GM15510 (cell line): ENCODE measurements around the gene E2F1.

ENCODE experiments used
- POLR2A ChIP-seq: IDR thresholded peaks from 3 replicates; pipeline ENCODE4 v1.6.1; 2011; ENCODE audit warnings: borderline replicate concordance; ENCODE audit not compliant: insufficient read length; ENCODE audit errors: extremely low read depth

The E2F1 gene

DNA sequence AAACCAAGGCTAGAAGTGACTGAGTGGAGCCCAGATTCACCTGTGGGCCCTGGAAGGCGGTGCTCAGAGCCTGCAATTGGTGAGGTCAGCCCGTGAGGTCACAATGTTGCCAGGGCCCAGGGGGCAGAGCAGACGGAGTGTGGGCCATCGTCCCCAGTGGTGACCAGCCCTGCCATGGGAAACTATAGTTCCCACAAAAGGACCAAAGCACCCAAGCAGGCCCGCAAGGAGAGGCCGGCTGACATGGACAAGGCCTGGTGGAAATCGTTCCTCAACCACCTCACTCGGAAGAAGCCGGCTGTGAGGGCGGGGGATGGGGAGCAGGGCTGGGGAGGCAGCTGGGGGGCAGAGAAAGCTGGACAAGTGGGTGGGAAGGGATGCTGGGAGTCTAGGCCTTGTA is 24.0 kb downstream of the E2F1 start, which contains the start of gene C20orf144:
Gene C20orf144, plus strand, starts transcription at position 156 of the 400 bp plus-strand sequence. Its CDS starts 19 bp downstream, at position 175.
- TF ChIP-seq POLR2A = no peak

DNA sequence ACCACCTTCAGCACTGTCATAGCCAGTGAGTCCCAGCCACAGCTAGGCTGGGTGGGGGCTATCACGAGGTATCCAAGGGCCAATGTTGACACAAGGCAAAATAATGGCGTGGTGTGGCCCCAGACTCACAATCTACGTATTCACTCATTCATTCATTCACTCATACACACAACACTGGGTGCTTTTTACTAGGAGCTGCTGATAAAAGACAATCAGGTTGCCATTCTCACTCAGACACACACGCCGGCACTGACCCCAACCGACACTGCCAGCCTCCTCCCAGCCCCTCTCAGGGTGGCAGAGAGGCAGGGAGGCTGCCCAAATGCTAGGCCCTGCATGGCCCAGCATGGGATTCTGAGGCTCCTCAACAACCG is 25.5 kb downstream of the E2F1 start:
- no peak for TF ChIP-seq POLR2A

DNA sequence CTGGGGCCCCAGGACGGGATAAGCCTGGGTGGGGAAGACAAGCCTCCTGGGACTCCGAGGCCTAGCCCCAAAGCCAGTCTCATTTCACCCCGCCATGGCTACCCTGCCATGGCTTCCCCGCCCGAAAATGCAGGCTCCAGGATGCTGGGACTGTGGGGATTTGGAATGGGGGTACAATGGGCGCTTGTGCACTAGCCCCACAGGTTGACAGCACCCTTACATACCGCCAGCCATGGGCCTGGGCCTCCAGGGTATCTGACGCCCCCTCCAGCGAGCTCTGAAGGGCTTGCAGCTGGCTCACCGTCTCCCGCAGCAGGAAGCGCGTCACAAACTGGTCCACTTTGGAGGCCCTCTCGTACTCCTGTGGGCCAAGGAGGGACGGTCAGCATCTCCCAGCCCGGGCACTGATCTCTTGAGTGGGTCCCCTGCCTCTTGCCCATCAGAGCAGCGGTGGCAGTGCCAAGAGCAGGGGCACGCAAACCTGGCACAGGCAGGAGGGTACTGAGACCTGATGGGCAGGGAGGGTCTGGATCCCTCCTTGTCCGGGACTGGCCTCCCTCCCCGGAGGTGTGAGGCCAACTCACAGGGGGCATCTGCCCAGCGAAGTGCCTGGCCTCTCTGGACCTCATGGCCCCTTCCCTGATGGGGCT is 26.0 kb downstream of the E2F1 start:
- TF ChIP-seq POLR2A = no peak

DNA sequence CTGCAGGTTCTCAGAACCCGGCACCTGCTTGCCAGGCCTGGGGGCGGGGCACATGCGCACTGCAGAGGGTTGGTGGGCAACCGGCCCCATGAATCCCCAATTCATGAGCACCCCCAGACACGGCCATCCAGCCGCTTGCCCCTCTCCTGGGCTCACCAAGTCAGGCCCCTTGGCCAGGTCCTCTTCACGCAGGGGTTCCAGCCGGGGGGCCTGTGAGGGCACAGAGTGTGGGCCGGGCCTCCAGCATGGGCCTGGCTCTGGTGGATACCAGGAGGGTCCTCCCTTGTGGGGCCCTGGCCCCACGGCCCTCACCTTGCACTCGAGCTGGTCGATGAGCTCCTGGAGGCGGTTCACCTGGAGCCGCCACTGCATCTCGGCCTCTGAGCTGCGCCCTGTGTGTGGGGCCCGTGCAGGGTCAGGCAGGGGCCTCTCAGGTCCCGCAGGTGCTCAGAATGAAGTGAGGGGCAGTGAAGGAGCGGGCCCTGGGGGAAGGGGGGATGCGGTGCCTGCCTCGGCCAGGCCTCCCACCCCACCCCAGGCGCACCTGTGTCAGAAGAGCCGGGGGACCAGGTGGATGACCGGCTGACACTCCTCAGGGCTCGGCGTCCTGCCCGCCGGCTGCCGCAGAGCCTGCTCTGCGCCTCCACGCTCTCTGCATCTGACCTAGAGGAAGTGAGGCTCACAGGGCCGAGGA is 26.7 kb downstream of the E2F1 start:
- no peak for TF ChIP-seq POLR2A

DNA sequence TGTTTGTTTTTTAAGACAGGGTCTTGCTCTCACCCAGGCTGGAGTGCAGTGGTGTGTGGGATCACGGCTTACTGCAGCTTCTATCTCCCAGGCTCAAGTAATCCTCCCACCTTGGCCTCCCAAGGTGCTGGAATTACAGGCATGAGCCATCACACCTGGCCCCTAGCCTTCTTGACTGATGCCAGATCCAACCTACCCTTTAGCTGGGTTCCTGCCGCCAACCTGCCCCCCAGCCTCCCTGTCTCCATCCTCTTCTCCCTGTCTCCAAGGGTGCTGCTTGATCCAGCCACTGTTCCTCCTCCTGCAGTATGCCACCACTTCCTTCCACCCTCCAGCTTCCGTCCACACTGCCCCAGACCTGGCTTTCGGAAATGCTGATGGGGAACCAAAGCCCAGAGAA is 27.3 kb downstream of the E2F1 start:
- no peak for TF ChIP-seq POLR2A

DNA sequence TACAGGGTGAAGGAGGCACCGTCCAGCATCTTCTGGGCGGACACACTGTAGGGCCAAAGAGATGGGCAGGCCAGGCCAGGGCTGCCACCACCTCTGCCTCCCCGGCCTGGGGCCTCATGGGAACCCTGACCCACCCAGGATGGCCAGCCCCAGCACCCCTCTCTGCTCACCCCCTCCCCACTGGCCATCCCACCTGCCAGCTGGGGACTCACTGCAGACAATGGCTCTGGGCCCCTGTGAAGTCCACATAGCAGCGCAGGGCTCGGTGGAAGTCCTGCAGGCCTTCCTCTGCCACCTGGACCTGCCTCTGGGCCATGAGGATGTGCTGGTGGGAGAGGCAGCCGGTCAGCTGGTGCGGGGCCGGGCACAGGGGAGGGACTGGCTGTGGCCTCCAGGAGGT is 27.7 kb downstream of the E2F1 start:
- no peak for TF ChIP-seq POLR2A

DNA sequence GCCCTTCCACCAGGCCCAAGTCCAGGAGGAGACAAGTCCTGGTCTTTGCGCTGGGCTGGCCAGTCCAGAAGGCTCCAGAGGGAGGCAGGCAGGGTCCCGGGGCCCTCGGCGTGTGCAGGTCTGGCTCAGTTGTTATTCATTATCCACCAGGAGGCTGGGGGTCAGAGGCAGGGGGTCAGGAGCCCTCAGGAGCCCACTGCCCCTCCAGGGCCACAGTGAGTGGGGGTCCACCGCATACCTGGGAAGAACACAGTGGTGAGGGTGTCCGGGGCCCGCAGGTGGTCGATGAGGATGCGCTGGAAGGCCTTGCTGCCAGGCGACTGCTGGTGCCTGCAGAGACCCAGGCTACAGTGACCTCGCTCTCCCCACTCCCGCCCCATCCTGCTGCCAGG is 28.5 kb downstream of the E2F1 start:
- TF ChIP-seq POLR2A = no peak

DNA sequence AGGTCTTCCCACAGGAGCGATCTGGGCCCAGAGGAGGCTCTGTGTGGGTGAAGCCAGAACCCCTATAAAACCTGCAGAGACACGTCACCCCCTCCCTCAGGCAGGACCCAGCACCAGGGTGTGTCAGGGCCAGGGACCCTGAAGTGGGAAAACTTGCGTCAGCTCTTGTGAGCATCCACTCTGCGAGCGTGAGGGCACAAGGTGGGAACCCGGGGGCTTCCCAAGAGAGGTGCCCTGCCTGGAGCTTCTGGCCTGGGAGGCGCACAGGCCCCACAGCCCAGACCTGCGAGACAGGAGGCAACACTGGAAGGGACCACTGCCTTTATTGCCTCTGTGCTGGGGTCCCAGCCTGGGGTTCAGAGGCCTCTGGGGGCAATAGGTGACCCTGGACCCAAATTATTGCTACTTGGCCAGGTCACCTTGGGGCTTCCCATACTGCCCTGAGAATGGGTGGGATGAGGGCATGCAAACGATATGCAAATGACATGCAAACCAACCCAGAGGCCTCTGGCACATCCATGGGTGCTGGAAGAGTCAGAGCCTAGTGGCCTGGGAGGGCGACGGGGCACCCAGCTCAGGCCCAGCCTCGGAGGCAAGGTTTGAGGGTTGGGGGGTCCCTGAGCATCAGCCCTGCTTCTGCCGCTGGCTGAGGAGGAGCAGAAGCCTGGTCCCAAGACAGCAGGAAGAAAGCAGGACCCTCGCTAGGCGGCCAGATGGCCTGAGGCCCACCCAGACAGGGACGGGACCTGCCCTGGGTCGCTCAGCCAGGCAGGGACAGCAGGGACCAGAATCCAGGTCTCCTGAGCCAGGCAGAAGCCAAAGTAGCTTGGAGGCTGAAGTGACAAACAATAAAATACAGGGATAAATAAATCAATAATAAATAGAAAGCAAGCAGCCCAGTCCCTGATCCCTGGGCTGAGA is 29.1 kb downstream of the E2F1 start:
- no peak for TF ChIP-seq POLR2A

DNA sequence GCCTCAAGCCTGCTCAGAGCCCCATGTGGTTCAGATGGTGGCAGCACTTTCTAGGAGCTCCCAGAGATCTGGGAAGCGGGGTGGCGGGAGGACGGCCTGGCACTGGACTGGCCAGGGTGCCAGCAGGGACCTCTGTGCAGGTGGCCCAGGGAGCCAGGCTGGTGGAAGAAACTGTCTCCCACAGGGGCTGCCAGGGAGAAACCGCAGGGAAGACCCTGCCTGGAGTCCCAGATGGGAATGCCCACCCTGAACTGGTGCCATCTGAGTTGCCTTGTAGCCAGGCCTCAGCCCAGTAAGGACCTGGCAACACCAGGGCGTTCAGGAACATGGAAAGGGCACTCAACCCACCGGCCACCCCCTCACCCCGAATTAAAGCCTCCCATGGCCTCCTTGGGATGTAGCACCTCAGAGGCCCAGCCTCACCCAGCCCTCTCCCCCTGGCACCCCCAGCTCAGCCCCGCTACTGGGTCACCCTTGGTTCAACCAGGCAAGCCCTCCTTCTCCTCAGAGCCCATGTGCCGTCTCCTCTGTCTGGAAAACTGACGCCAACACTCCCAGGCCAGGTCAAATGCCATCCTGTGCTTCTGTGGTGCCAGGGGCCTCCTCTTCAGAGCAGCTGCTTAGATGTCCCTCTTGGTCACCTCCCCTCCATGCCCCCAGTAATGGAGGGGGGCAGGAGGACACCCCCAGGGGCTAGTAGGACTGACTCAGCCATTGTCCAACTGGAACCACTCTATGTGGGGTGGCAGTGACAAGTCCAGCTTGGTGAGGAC is 30.0 kb downstream of the E2F1 start:
- no peak for TF ChIP-seq POLR2A

DNA sequence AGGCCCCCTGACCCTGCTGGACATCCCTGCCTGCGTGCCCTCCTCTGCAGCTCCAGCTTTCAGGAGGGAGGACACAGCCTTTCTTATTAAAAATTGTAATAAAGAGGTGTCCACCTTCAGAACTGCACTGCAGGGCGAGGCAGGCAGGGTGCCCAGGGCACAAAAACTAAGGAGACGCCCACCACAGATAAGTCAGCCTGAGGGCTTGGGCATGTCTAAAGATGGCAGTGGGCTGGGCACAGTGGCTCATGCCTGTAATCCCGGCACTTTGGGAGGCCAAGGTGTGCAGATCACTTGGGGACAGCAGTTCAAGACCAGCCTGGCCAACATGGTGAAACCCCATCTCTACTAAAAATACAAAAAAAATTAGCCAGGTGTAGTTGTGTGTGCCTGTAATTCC is 31.0 kb downstream of the E2F1 start:
- TF ChIP-seq POLR2A = no peak

DNA sequence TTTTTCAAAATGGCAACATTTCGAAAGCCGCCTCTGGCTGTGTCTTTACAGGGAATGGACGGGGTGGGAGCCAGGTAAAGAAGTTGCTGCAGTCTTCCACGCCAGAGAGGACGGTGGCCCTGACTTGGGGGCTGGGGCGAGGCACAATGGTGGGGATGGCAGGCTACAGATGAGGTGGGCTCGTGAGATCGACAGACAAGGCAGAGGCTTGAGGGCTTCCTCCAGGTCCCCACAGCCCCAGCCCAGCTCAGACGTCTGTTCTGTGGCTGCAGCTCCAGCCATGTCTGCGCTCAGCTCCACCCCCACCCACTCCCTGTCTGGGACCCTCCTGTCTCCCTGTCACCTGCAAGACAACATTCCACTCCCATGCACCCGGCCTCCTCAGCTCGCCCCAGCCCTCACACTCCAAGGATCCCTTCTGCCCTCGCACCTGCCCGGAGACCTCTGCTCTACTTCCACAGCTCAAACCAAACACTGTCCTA is 31.5 kb downstream of the E2F1 start:
- TF ChIP-seq POLR2A = no peak

DNA sequence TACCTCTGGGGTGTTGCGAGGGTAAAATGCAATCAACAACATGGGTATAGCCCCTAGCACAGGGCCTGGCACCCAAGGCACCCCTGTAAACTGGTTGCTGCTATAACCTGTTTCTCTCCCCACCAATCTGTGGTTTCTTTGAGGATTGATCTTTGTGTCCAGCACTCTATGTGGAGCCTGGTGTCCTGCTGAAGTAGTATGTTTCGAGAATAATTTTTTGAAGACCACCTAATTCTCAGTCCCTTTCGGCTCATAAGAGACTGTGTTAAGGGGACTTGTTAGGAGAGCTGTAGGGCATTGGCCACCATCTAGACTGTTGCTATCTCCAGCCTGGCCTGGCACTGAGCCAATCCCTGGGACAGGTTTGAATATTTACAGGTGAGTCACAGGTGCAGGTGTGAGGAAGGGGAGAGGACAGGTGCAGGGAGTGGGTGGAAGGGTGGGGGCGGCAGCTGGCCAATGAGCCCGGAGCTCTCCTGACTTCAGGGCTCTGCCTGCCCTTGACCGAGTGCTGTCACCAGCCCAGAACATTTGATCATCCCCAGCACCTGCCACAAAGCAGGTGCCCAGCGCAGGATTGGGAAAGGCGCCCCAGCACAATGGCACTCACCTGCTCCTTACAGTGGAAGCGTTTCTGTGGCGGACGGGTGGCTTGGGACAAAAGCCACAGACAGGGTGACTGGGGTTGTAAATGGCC is 32.1 kb downstream of the E2F1 start:
- no peak for TF ChIP-seq POLR2A

DNA sequence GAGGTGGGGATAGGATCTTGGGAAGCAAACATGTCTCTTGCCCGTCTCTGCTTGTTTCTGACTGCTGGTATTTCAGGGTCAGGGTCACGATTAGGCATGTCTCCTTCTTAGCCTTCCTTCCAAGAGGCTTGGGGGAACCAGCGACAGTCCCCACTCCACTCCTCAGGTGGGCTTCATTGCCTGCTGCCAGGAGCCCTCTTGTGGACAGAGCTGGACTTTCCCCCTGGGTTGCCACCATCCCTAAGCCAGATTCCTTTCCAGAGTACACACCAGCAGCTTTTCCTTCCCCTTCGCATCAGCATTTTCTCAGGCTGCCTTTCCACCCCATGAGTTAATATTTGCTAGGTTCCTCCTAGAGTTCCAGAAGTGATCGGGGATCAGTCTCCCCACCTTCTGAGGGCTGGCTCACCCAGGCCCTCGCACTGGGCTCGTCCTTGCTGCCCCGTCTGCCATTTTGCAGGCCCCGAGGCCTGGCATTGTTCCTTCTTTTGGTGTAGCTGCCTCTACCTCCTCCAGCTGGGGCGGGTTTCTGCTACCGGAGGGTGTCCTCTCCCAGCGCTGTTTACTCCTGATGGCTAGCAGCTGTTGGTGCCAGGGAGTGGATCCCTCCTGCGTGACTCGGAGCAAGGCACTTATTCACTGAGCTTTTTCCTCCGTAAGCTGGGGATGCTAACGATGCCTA is 32.8 kb downstream of the E2F1 start:
- TF ChIP-seq POLR2A = no peak
